Heart left ventricle (tissue), 13 donors: ENCODE data around the gene WNT16.

Experiments used
- CTCF ChIP-seq, 12 donors: fragments of 200-600 bp; sonication (generic) in 4 of 12; IDR thresholded peaks; one replicate each; pipeline versions ENCODE4 v1.5.0 to v1.8.0; 2018 to 2022; ENCODE audit warnings: antibody characterized with exemption in 12 of 12, mild to moderate bottlenecking in 5 of 12
- POLR2A ChIP-seq, 2 donors: fragments of 450-650 bp; IDR thresholded peaks; one replicate each; pipeline ENCODE4 v1.6.1; 2017; ENCODE audit warnings: antibody characterized with exemption in 2 of 2, mild to moderate bottlenecking in 2 of 2, moderate library complexity in 2 of 2
- donor health status: ischemic (EF 13 %, LVEDD 7.1; RV severe dilation, severe dysfunction).
- donor health status: DM: no; HTN: yes; CAD: no.
- donor health status: DM: no; HTN: no; CAD: no.
- donor health status: ischemic (EF 25% LVEDD 6.9; RV normal size, moderate dysfunction).
- donor health status: ischemic (EF 25% LVEDD 5.7; RV mildly dilated, moderate dysfunction).
- donor health status: ischemic (EF 35%, LVEDD 5.7; RV mildly dilated, moderate dysfunction).
- donor health status: nonischemic (EF 11% LVEDD 7.7; RV severe dilation, severe dysfunction).
- donor health status: DM: yes; HTN: yes; CAD: no.
- donor health status: PGD.
- donor health status: ischemic (EF 29% LVEDD 5.4; RV normal size, mild dysfunction).
- donor health status: nonischemic (EF 23%, LVEDD 6.1; RV moderate dilation, normal function).

- TF ChIP-seq CTCF (IDR thresholded peaks at IDR 0.05) (no peak), POLR2A (IDR thresholded peaks at IDR 0.05) (no peak)
Observed at GRCh38 chr7:121383235-121383910, 54.6 kb downstream of the WNT16 start.
